Fibroblast of mammary gland (primary cell): ENCODE results near the gene FARS2.

Source experiments
- DNase-seq: peaks from one replicate; pipeline ENCODE4 v3.0.0-alpha.2; 2010; ENCODE audit warnings: low read depth
- H3K4me3 ChIP-seq: 2 replicates; pipeline ENCODE4 v1.5.1; 2011; ENCODE audit warnings: low read depth, mild to moderate bottlenecking, low read length, moderate library complexity; ENCODE audit not compliant: control insufficient read depth
- TF ChIP-seq, protein P1 (sequence below): conservative IDR thresholded peaks from 2 replicates; pipeline ENCODE4 v1.5.1; 2011; ENCODE audit warnings: low read depth, low read length, inconsistent platforms; ENCODE audit not compliant: control insufficient read depth, insufficient read depth

The FARS2 gene

DNA sequence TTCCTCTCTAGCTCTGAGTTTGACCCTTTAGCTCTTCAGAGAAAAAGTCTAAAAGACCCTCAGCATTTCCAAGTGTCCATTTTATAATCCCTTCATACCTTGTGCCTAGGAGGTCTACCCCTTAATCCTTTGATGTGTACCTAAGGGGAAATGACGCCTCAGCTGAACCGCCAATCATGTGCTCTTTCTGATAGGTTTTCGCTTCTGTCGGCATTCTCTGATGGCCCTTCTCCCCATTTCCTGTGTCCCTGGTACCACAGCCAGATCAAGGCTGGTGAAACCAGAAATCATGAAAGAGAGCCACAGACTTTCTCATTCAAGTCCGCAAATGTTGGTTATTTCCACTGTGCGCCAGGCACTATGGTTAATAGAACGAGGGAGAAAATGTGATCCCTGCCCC lies 333.9 kb downstream of the FARS2 start:
- TF ChIP-seq, protein P1, sequence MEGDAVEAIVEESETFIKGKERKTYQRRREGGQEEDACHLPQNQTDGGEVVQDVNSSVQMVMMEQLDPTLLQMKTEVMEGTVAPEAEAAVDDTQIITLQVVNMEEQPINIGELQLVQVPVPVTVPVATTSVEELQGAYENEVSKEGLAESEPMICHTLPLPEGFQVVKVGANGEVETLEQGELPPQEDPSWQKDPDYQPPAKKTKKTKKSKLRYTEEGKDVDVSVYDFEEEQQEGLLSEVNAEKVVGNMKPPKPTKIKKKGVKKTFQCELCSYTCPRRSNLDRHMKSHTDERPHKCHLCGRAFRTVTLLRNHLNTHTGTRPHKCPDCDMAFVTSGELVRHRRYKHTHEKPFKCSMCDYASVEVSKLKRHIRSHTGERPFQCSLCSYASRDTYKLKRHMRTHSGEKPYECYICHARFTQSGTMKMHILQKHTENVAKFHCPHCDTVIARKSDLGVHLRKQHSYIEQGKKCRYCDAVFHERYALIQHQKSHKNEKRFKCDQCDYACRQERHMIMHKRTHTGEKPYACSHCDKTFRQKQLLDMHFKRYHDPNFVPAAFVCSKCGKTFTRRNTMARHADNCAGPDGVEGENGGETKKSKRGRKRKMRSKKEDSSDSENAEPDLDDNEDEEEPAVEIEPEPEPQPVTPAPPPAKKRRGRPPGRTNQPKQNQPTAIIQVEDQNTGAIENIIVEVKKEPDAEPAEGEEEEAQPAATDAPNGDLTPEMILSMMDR = no peak
- DNase-seq = no peak

DNA sequence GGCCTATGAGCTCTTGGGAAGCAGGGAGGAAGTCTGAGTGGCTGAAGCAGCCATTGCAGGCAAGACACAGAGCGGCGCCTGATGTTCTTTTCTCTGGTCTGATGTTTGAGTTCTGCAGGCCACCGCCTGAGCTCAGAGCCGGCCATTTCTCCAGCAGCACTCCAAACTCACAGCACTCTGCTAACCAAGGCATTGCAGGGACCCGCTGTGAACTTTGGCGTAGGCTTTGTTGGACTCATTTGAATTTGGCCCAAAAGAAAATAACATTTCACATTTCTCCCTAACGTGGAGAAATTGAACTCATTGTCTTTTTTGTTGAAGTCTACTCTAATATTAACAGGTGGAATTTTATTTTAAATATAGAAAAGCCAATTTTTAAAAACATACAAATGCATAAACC lies 336.1 kb downstream of the FARS2 start:
- DNase-seq = no peak
- TF ChIP-seq, protein P1 = no peak
- H3K4me3 ChIP-seq = no peak overlapping the region

More for the DNA sequence above, 333.9 kb downstream of the FARS2 start:
- H3K4me3 ChIP-seq = no peak overlapping the region

DNA sequence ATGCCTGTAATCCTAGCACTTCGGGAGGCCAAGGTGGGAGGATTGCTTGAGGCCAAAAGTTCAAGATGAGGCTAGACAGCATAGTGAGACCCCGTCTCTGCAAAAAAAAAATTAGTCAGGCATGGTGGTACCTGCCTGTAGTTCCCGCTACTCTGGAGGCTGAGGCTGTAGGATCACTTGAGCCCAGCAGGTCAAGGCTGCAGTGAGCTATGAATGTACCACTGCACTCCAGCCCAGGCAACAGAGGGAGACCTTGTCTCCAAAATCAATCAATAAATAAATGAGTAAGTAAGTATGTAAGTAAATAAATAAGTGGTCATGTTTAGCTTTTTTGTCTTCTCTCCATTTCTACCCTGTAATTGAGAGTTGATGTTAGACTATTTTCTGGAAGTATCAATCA lies 336.8 kb downstream of the FARS2 start:
- TF ChIP-seq, protein P1 = no peak
- no peak for DNase-seq
- no peak overlapping the region for H3K4me3 ChIP-seq

DNA sequence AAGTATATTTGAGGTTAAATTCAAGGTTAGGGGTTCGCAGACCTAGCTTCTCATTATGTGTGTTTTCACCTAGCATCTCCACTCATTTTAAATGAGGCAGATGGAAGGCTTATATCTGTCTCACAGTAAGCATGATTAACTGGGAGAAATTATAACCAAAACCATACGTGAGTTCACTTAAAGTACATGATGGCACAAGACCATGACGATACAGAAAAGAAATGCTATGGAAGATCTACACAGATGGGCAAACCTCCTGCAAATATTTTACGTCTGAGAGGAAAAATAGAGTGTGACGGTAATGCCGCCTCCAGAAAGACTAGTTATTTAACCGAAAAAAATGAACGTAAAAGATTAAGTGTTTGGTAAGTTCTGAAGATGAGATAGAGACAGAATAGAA lies 337.8 kb downstream of the FARS2 start:
- peak; percentile 66 for DNase-seq
- no peak overlapping the region for H3K4me3 ChIP-seq
- TF ChIP-seq, protein P1 = no peak

DNA sequence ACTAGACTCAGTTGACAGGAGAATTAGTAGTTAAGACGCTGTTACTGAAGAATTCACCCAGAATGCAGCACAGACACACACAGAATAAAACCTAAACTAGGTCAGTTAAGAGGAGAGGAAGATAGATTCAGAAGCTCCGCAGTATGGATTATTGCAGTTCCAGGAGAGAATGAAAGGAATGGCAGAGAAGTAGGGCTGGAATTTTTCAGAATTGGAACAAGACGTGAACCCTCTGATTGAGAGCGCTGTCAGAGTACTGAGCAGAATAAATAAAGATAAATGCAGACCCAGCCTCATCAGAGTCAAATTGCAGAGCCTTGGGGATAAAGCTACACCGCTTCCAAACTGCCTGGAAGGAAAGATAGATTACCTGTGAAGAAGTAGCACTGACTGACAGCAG lies 344.6 kb downstream of the FARS2 start:
- no peak for DNase-seq
- TF ChIP-seq, protein P1 = no peak
- H3K4me3 ChIP-seq = no peak overlapping the region

DNA sequence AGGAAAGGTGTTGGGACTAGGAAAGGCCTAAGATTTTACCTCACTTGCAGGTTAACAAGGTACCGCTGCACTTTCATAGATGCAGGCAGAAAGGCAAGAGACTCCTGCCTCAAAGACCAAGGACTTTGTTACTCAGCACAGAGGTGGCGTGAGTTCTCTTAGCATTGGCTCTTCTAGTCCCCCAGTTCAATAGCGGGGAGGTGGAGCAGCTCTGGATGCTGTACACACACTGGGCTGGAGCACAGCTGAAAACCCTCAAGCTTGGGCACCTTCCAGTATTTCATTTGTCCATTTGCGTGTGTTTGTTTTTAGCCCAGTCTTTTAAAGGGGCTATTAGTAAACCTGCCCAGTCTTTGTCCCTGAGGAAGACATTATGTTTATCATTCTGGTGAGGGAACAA lies 345.2 kb downstream of the FARS2 start:
- H3K4me3 ChIP-seq = no peak overlapping the region
- TF ChIP-seq, protein P1 = no peak
- no peak for DNase-seq

DNA sequence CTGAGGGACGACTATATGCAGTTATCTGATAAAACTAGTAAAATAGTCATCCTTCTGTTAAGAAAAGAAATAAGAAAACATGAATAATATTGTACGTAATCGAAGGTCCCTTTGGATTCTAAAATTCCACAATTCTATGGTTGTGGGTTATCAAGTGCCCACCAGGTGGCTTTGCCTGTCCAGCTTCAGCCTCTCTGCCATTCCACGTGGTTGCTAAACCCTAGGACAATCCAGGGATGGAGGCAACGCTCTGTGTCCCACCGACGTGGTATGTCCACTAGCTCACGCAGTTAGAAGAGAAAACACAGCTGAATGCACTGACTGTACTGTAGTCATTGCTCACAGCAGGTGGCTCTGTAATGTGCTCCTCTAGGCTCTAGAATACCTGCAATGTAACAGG lies 349.3 kb downstream of the FARS2 start:
- DNase-seq = no peak
- H3K4me3 ChIP-seq = no peak overlapping the region
- TF ChIP-seq, protein P1 = no peak
